GM18511 (cell line): ENCODE data around the gene CCDC97.
A peak's percentile ranks its signal among the peaks of the same experiment; 100 is the strongest.
"Not testable (repeated sequence)": the region's sequence is repeated elsewhere in the genome, so short reads cannot be mapped to it uniquely, and the experiment has no call there.

Experiments
- ATAC-seq: cut with Tn5 transposase; IDR thresholded peaks from one replicate; pipeline ENCODE4 v1.9.1; 2021; ENCODE audit warnings: mild to moderate bottlenecking, moderate library complexity; ENCODE audit not compliant: unreplicated experiment

The CCDC97 gene

GRCh38 chr19:41357746-41358145 is 47.8 kb downstream of the CCDC97 start:
- no peak for ATAC-seq

DNA sequence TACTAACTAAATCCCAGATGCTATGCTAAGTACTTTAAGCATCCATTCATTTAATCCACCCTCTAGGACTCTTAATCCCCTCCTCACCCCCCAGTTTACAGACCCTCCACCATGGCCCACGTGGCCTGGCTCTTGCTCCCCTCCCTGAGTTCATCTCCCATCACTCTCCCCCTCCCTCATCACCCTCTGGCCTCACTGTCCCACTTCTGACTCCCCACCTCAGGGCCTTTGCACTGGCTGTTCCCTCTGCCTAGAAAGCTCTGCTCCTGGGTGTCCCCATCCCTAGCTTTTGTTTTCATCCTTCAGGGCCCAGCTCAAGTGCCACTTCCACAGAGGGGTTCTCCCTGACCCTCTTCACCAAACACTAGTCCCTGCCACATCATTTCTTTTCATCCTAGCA is 49.8 kb downstream of the CCDC97 start:
- no peak for ATAC-seq

- ATAC-seq = no peak
These were observed 52.3 kb downstream of the CCDC97 start for GRCh38 chr19:41362143-41362847.

GRCh38 chr19:41363371-41363752 is 53.4 kb downstream of the CCDC97 start:
- ATAC-seq = no peak

- peak; percentile 86 for ATAC-seq
These were observed 54.0 kb downstream of the CCDC97 start, which contains the start of gene B9D2 for GRCh38 chr19:41363753-41364523. Gene B9D2 (minus strand): TSS chr19:41364149. CDS start chr19:41363519, 630 bp downstream.

DNA sequence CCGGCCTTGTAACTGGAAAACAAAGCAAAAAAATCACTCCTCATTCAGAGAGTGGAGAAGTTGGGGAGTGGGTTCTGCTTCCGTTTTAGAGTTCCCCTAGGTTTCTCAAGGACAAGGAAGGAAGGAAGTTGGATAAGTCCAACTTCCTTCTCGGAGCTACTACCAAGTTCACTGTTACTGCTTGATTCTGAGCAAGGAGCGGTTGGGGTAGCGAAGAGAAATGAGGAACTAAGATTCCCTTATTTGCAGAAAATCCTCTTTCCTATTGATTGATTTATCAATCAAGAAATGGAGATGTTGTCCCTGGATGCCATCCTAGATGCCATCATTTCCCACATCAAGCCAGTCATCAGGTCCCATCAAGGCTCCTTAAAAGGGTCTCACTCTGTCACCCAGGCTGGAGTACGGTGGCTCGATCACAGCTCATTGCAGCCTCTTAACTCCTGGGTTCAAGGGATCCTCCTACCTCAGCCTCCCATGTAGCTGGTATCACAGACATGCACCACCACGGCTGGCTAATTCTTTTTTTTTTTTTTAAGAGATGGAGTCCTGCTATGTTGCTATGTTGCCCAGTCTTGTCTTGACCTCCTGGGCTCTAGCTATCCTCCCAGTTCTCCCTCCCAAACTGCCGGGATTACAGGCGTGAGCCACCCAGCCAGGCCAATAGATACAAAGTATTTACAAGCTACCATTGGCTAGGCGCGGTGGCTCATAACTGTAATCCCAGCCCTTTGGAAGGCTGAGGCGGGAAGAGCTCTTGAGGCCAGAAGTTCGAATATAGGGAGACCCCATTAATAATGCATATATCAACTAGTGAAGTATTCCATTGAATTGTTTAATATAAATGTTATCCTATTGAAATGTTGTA is 54.8 kb downstream of the CCDC97 start:
- no peak for ATAC-seq

- no peak for ATAC-seq
These were observed 56.1 kb downstream of the CCDC97 start for GRCh38 chr19:41366089-41366488.

GRCh38 chr19:41367848-41368301 is 57.9 kb downstream of the CCDC97 start:
- ATAC-seq = peak; percentile 36

- no peak for ATAC-seq
These were observed 59.8 kb downstream of the CCDC97 start for GRCh38 chr19:41369769-41370168.

GRCh38 chr19:41371119-41371518 is 61.1 kb downstream of the CCDC97 start:
- not testable (repeated sequence) for ATAC-seq

DNA sequence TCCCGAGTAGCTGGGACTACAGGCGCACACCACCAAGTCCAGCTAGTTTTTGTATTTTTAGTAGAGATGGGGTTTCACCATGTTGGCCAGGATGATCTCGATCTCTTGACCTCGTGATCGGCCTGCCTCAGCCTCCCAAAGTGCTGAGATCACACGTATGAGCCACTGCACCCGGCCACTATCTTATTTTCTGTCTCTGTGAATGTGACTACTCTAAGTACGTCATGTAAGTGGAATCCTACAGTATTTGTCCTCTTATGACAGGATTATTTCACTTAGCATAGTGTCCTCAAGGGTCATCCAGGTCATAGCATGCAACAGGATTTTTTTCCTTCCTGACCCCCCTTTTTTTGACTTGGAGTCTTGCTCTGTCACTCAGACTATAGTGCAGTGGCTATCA is 61.6 kb downstream of the CCDC97 start:
- no peak for ATAC-seq

DNA sequence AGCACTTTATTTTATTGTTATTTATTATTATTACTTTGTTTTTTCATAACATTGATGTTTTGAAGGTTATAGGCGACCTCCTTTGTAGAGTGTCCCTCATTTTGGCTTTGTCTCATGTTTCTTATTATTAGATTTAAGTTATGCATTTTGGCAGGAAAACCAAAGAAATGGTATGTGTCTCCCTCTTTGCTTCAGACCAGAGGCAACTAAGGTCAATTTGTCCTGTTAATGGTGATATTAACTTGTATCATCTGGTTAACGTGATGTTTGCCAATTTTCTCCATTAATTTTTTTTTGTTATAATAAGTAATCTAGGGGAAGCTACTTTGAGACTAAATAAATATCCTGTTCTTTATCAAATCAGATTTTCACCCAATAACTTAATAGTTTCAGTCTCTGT is 62.5 kb downstream of the CCDC97 start:
- ATAC-seq = no peak

- no peak for ATAC-seq
These were observed 64.0 kb downstream of the CCDC97 start for GRCh38 chr19:41373993-41374392.
